ENCODE results near the gene FBXO30. TPM values are rescaled to one million over a fixed set of nuclear protein-coding genes. Genes with fewer than 3 reads are reported as not detected.

Gene FBXO30
- total and polyA plus RNA-seq, 4 donors = 0.90 to 15.5 (median 3.5) TPM

GRCh38 chr6:145824344-145824743 is 9.7 kb upstream of the FBXO30 start (continued):
- TF ChIP-seq ZBTB33 (IDR thresholded peaks at IDR 0.05) (no peak), HNF4G (IDR thresholded peaks at IDR 0.05) (no peak), ATF3 (IDR thresholded peaks at IDR 0.05) (no peak)

GRCh38 chr6:145823328-145823944 is 8.8 kb upstream of the FBXO30 start:
- Histone ChIP-seq H3K4me3 (ENCODE audit: low read depth in 1 of 3, low read length in 3 of 3) (no peak overlapping the region), H3K27me3 (ENCODE audit: control insufficient read depth in 4 of 4, insufficient read depth in 4 of 4, low read length in 3 of 4) (no peaks in the 10 kb centered on the region), H3K9ac (ENCODE audit: low read depth in 1 of 2, low read length in 2 of 2) (no peak overlapping the region), H3K4me1 (ENCODE audit: control insufficient read depth in 4 of 4, insufficient read depth in 4 of 4, low read length in 3 of 4) (no peaks in the 10 kb centered on the region), H3K27ac (ENCODE audit: low read depth in 1 of 2, low read length in 2 of 2) (no peak overlapping the region), H3K9me3 (ENCODE audit: control insufficient read depth in 4 of 4, low read length in 3 of 4) (no peaks in the 10 kb centered on the region), H3K36me3 (ENCODE audit: control insufficient read depth in 4 of 4, insufficient read depth in 3 of 4, low read depth in 1 of 4, low read length in 3 of 4) (no peaks in the 10 kb centered on the region)
- no peak for DNase-seq (ENCODE audit: low spot score)
- WGBS = 82% methylated on average over 1 of the region's 1 CpG
- TF ChIP-seq FOXA1 (IDR thresholded peaks at IDR 0.05) = no peak
- no peak for TF ChIP-seq HNF4A (conservative IDR thresholded peaks at IDR 0.05)
- no peak for TF ChIP-seq GABPA (IDR thresholded peaks at IDR 0.05 in 1 of 2, conservative IDR thresholded peaks at IDR 0.05 in 1 of 2)
- no peak for TF ChIP-seq EGR1 (IDR thresholded peaks at IDR 0.05; ENCODE audit: low read depth in 2 of 2)
- no peak for TF ChIP-seq TAF1 (conservative IDR thresholded peaks at IDR 0.05)
- no peak for TF ChIP-seq RAD21 (IDR thresholded peaks at IDR 0.05)
- no peak for TF ChIP-seq RXRA (IDR thresholded peaks at IDR 0.05)
- TF ChIP-seq FOXA2 (IDR thresholded peaks at IDR 0.05) = no peak
- TF ChIP-seq NR2F2 (IDR thresholded peaks at IDR 0.05) = no peak
- TF ChIP-seq CTCF (IDR thresholded peaks at IDR 0.05; ENCODE audit: low read depth, low read length, missing input control) = no peak
- no peak for TF ChIP-seq REST (IDR thresholded peaks at IDR 0.05)
- TF ChIP-seq ATF3 (IDR thresholded peaks at IDR 0.05) = no peak
- no peak for TF ChIP-seq ZBTB33 (IDR thresholded peaks at IDR 0.05)
- no peak for TF ChIP-seq MAX (IDR thresholded peaks at IDR 0.05)
- no peak for TF ChIP-seq HNF4G (IDR thresholded peaks at IDR 0.05)
- TF ChIP-seq JUND (IDR thresholded peaks at IDR 0.05) = no peak
- no peak for TF ChIP-seq SP1 (IDR thresholded peaks at IDR 0.05)
- TF ChIP-seq YY1 (IDR thresholded peaks at IDR 0.05) = no peak

All from liver (tissue), 9 donors.